Measurements from ENCODE around the gene POLR2A.

DNA sequence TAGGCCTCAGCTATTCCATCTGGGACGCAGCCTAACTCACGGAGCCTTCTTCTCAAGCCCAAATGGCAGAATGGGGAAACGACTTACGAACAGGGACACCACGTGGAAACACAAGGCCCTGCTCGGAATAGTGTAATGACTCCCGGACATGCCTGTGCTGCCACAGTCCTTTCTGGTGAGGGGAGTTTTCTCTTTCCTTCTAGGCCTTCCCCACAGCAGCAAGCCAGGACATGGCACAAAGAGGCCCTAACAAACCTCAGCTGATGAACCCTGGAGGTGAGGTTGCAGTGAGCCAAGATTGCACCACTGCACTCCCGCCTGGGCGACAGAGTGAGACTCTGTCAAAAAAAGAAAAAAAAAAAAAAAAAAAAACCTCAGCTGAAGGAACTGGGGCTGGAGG, 20.1 kb upstream of the POLR2A start:
- no peak for TF ChIP-seq EZH2 (IDR thresholded peaks at IDR 0.05; ENCODE audit: insufficient read depth, poor library complexity, severe bottlenecking)
- no peak for TF ChIP-seq EZH2phosphoT487 (IDR thresholded peaks at IDR 0.05; ENCODE audit: insufficient read depth, low read depth)
